ENCODE measurements around the gene FBXL19. TPM values are rescaled to one million over a fixed set of nuclear protein-coding genes. Genes with fewer than 3 reads are reported as not detected.

Gene FBXL19
- polyA plus RNA-seq, 1 donor: 17.6 TPM

Other genes starting within 250 kb of the FBXL19 start
- 36.8 TPM for gene SRCAP, start 224.4 kb upstream of the FBXL19 start, polyA plus RNA-seq
- gene PHKG2, start 175.1 kb upstream of the FBXL19 start, polyA plus RNA-seq: 38.2 TPM
- 4.2 TPM for gene CFAP119, start 161.5 kb upstream of the FBXL19 start, polyA plus RNA-seq
- 84.5 TPM for gene RNF40, start 161.2 kb upstream of the FBXL19 start, polyA plus RNA-seq
- 15.4 TPM for gene ZNF629, start 136.4 kb upstream of the FBXL19 start, polyA plus RNA-seq
- 25.6 TPM for gene BCL7C, start 29.5 kb upstream of the FBXL19 start, polyA plus RNA-seq
- 4.0 TPM for gene CTF1, start 27.0 kb upstream of the FBXL19 start, polyA plus RNA-seq
- gene ORAI3, start 25.5 kb downstream of the FBXL19 start, polyA plus RNA-seq: 24.5 TPM
- 12.3 TPM for gene SETD1A, start 34.2 kb downstream of the FBXL19 start, polyA plus RNA-seq
- gene HSD3B7, start 61.6 kb downstream of the FBXL19 start, polyA plus RNA-seq: 11.7 TPM
- gene STX1B, start 87.1 kb downstream of the FBXL19 start, polyA plus RNA-seq: 1.9 TPM
- gene STX4, start 110.0 kb downstream of the FBXL19 start, polyA plus RNA-seq: 76.6 TPM
- 5.4 TPM for gene ZNF668, start 150.7 kb downstream of the FBXL19 start, polyA plus RNA-seq
- gene ZNF646, start 150.8 kb downstream of the FBXL19 start, polyA plus RNA-seq: 12.4 TPM
- gene PRSS53, start 165.4 kb downstream of the FBXL19 start, polyA plus RNA-seq: 1.8 TPM
- 51.8 TPM for gene VKORC1, start 171.2 kb downstream of the FBXL19 start, polyA plus RNA-seq
- 26.5 TPM for gene BCKDK, start 184.8 kb downstream of the FBXL19 start, polyA plus RNA-seq
- gene KAT8, start 194.1 kb downstream of the FBXL19 start, polyA plus RNA-seq: 57.7 TPM
- 252 TPM for gene PRSS8, start 212.2 kb downstream of the FBXL19 start, polyA plus RNA-seq
- 2.0 TPM for gene PRSS36, start 226.5 kb downstream of the FBXL19 start, polyA plus RNA-seq

All from large intestine (tissue), 1 donor.